GM19463 (cell line): ENCODE measurements around the gene EPN2.

Experiments used
- ATAC-seq: cut with Tn5 transposase; IDR thresholded peaks from one replicate; pipeline ENCODE4 v1.9.1; 2021; ENCODE audit warnings: mild to moderate bottlenecking, moderate library complexity; ENCODE audit not compliant: unreplicated experiment

The EPN2 gene

GRCh38 chr17:19378416-19379360 is 141.5 kb downstream of the EPN2 start, which contains the start of gene MAPK7:
Gene MAPK7, plus strand, starts transcription at chr17:19378498. Its CDS starts 403 bp downstream, at chr17:19378901.
- peak; percentile 3 for ATAC-seq

- ATAC-seq = no peak
These were observed 142.3 kb downstream of the EPN2 start for GRCh38 chr17:19379361-19380065.

GRCh38 chr17:19380481-19381301 is 143.5 kb downstream of the EPN2 start:
- no peak for ATAC-seq

GRCh38 chr17:19381361-19381740 is 144.2 kb downstream of the EPN2 start:
- no peak for ATAC-seq

- no peak for ATAC-seq
These were observed 144.7 kb downstream of the EPN2 start for GRCh38 chr17:19381741-19382444.

- ATAC-seq = no peak
These were observed 145.6 kb downstream of the EPN2 start for GRCh38 chr17:19382531-19383444.

GRCh38 chr17:19383681-19384470 is 146.7 kb downstream of the EPN2 start:
- ATAC-seq = no peak

- ATAC-seq = no peak
These were observed 147.7 kb downstream of the EPN2 start for GRCh38 chr17:19384723-19385391.

GRCh38 chr17:19385521-19385983 is 148.4 kb downstream of the EPN2 start:
- ATAC-seq = no peak
